Fibroblast of lung (primary cell): Measurements from ENCODE around the gene DHRS11. TPM values are rescaled to one million over a fixed set of nuclear protein-coding genes. Genes with fewer than 3 reads are reported as not detected.

Experiments
- DNase-seq, 2 donors: peaks; one replicate each; pipeline versions ENCODE4 v3.0.0 to v3.0.0-alpha.2; 2010; ENCODE audit warnings: low read depth in 2 of 2
- H2AFZ ChIP-seq: 2 replicates; pipeline ENCODE4 v1.5.1; 2012; ENCODE audit warnings: low read length, control low read depth, inconsistent platforms
- H3K27ac ChIP-seq: 2 replicates; pipeline ENCODE4 v1.5.1; 2011; ENCODE audit warnings: low read length, control low read depth; ENCODE audit not compliant: insufficient read depth
- H3K27me3 ChIP-seq: 2 replicates; pipeline ENCODE4 v1.5.1; 2011; ENCODE audit warnings: mild to moderate bottlenecking, low read length; ENCODE audit not compliant: control insufficient read depth, insufficient read depth
- H3K36me3 ChIP-seq: 2 replicates; pipeline ENCODE4 v1.5.1; 2011; ENCODE audit warnings: low read length; ENCODE audit not compliant: control insufficient read depth, insufficient read depth
- H3K4me1 ChIP-seq: 2 replicates; pipeline ENCODE4 v1.5.1; 2011; ENCODE audit warnings: low read length; ENCODE audit not compliant: control insufficient read depth, insufficient read depth; ENCODE audit errors: extremely low read depth
- H3K4me2 ChIP-seq: 2 replicates; pipeline ENCODE4 v1.5.1; 2011; ENCODE audit warnings: low read length, control low read depth; ENCODE audit not compliant: insufficient read depth; ENCODE audit errors: extremely low read depth
- H3K4me3 ChIP-seq, 4 experiments: fragments of 200-600 bp in 1 of 4; sonication (generic) in 1 of 4; replicated peaks in 1 of 4; 2 replicates each; pipeline ENCODE4 v1.5.1; 2011 to 2016; ENCODE audit warnings: low read length in 4 of 4, low read depth in 3 of 4, mild to moderate bottlenecking in 3 of 4, control low read depth in 2 of 4, inconsistent platforms in 1 of 4, mixed read lengths in 1 of 4; ENCODE audit not compliant: insufficient read depth in 1 of 4; ENCODE audit errors: control extremely low read depth in 1 of 4
- H3K79me2 ChIP-seq: 2 replicates; pipeline ENCODE4 v1.5.1; 2012; ENCODE audit warnings: mild to moderate bottlenecking, low read length, inconsistent platforms; ENCODE audit not compliant: control insufficient read depth, insufficient read depth
- H3K9ac ChIP-seq: 2 replicates; pipeline ENCODE4 v1.5.1; 2011; ENCODE audit warnings: mild to moderate bottlenecking, low read length, control low read depth; ENCODE audit not compliant: insufficient read depth
- H3K9me3 ChIP-seq: 2 replicates; pipeline ENCODE4 v1.5.1; 2012; ENCODE audit warnings: low read depth, low read length; ENCODE audit not compliant: control insufficient read depth, insufficient read depth
- H4K20me1 ChIP-seq: 2 replicates; pipeline ENCODE4 v1.5.1; 2011; ENCODE audit warnings: low read length; ENCODE audit not compliant: control insufficient read depth, insufficient read depth; ENCODE audit errors: extremely low read depth
- CTCF ChIP-seq, 2 donors: IDR thresholded peaks in 1 of 2; conservative IDR thresholded peaks in 1 of 2; 1 replicate in 1 of 2; 2 replicates in 1 of 2; pipeline ENCODE4 v1.5.1; 2011 to 2012; ENCODE audit warnings: low read length in 2 of 2, control low read depth in 1 of 2, inconsistent platforms in 1 of 2, low read depth in 1 of 2, mild to moderate bottlenecking in 1 of 2
- EZH2 ChIP-seq: IDR thresholded peaks from 2 replicates; pipeline ENCODE4 v1.5.1; 2012; ENCODE audit warnings: low read length, control low read depth, mild to moderate bottlenecking; ENCODE audit errors: missing control alignments
- polyA plus RNA-seq, 2 donors: library from polyadenylated mRNA; depleted of rRNA in 1 of 2; stranded (reverse) in 1 of 2; unstranded in 1 of 2; fragments of >200 nt; gene quantifications; 2 replicates each; pipeline ENCODE4 v1.2.1, GENCODE V29; 2011 to 2012; ENCODE audit warnings: missing spikeins in 1 of 2
- total RNA-seq: library from RNA; depleted of rRNA; stranded (reverse); fragments of >200 nt; gene quantifications from 2 replicates; pipeline ENCODE4 v1.2.1, GENCODE V29; 2014

Gene DHRS11
- total and polyA plus RNA-seq, 2 donors (not counting 1 experiment from before 2014, with no cell fraction given) = 4.6 to 5.9 TPM

DNA sequence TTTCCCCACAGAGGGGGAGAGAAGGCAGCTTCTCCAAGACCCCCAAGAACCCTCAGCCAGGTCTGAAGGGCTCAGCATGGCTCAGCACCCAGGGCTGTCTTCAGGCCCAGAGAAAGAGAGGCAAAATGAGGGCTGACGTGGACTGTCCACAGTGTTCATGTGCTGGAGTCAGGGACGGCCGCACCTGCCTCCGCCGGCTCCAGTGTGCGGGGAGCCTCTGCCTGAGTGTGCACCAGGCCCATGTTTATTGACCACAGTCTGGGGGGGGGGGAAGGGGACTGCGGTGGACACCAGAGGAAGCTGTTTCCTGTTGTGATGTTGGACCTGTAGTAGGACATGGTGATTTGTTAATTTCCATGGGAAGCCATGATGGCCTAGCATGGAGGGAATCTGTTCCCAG lies 16.6 kb downstream of the DHRS11 start:
- Histone ChIP-seq H3K27me3 (no peaks in the 10 kb centered on the region), H3K4me2 (no peak overlapping the region), H3K27ac (no peak overlapping the region), H3K9ac (no peak overlapping the region), H3K9me3 (no peaks in the 10 kb centered on the region), H3K79me2 (no peaks in the 10 kb centered on the region), H3K4me1 (peaks cover 6% of the 10 kb centered on the region), H3K4me3 (no peak overlapping the region), H4K20me1 (no peaks in the 10 kb centered on the region), H2AFZ (no peak overlapping the region), H3K36me3 (no peaks in the 10 kb centered on the region)
- DNase-seq = no peak
- TF ChIP-seq CTCF (conservative IDR thresholded peaks at IDR 0.05 in 1 of 2, IDR thresholded peaks at IDR 0.05 in 1 of 2; ENCODE audit: low read depth in 1 of 2, low read length in 2 of 2) (no peak), EZH2 (no peak)

GRCh38 chr17:36608794-36609497 lies 17.3 kb downstream of the DHRS11 start:
- Histone ChIP-seq H3K36me3 (no peaks in the 10 kb centered on the region), H3K4me3 (no peak overlapping the region), H2AFZ (no peak overlapping the region), H3K4me2 (peak overlapping the region; percentile 15), H3K9ac (no peak overlapping the region), H3K27me3 (no peaks in the 10 kb centered on the region), H3K4me1 (peaks cover 6% of the 10 kb centered on the region), H3K27ac (no peak overlapping the region), H4K20me1 (no peaks in the 10 kb centered on the region), H3K9me3 (no peaks in the 10 kb centered on the region), H3K79me2 (no peaks in the 10 kb centered on the region)
- peak; percentile 62 to 72 for DNase-seq
- TF ChIP-seq EZH2 (no peak), CTCF (conservative IDR thresholded peaks at IDR 0.05 in 1 of 2, IDR thresholded peaks at IDR 0.05 in 1 of 2; ENCODE audit: low read depth in 1 of 2, low read length in 2 of 2) (peak; percentile 49 to 58)

- H4K20me1 ChIP-seq = no peaks in the 10 kb centered on the region
- no peaks in the 10 kb centered on the region for H3K36me3 ChIP-seq
- no peaks in the 10 kb centered on the region for H3K27me3 ChIP-seq
- H3K4me3 ChIP-seq = no peak overlapping the region
- no peak overlapping the region for H2AFZ ChIP-seq
- TF ChIP-seq CTCF (conservative IDR thresholded peaks at IDR 0.05 in 1 of 2, IDR thresholded peaks at IDR 0.05 in 1 of 2; ENCODE audit: low read depth in 1 of 2, low read length in 2 of 2) = no peak
- TF ChIP-seq EZH2 = no peak
- no peak overlapping the region for H3K4me2 ChIP-seq
- no peak for DNase-seq
- H3K27ac ChIP-seq = no peak overlapping the region
- no peak overlapping the region for H3K9ac ChIP-seq
- H3K79me2 ChIP-seq = no peaks in the 10 kb centered on the region
- no peaks in the 10 kb centered on the region for H3K9me3 ChIP-seq
- peaks cover 4% of the 10 kb centered on the region for H3K4me1 ChIP-seq
Observed at GRCh38 chr17:36609498-36609862, 17.8 kb downstream of the DHRS11 start.
